Measurements from ENCODE around the gene ATXN7L3.
"Not testable (repeated sequence)": the region's sequence is repeated elsewhere in the genome, so short reads cannot be mapped to it uniquely, and the experiment has no call there.

Gene ATXN7L3

DNA sequence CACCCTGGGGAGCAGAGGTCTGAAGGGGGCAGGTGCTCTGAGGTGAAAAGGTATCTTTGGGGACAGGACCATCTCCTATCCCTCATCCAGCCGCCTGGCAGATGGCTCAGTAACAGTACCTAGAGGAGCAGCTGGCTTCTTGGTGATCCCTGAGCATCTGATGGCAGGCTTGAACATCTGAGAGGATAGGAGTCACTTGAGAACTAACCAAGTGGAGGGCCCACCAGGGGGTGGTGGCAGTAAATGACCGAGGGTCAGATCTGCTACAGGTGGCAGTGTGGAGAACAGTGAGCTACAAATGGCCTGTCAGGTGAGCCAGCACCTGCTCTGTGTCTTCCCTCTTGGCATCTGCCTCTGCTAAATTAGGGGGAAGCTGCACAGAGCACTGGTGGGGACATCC is 44.2 kb downstream of the ATXN7L3 start:
- H3K79me2 ChIP-seq (ENCODE audit: insufficient read depth, low read length), result peaks cover 18% of the 10 kb centered on the region
- DNase-seq (no peak), ATAC-seq (ENCODE audit: insufficient read depth, low read depth) (no peak)
- H2AFZ ChIP-seq (ENCODE audit: low read depth, low read length), result no peak overlapping the region
- no peak overlapping the region for H3K4me2 ChIP-seq (ENCODE audit: insufficient read depth, low read length)
- H4K20me1 ChIP-seq (ENCODE audit: insufficient read depth, low read length), result peaks cover 29% of the 10 kb centered on the region
- no peaks in the 10 kb centered on the region for H3K27me3 ChIP-seq (ENCODE audit: insufficient read depth, low read length, poor library complexity)
- H3K9ac ChIP-seq (ENCODE audit: low read depth, low read length), result no peak overlapping the region
- TF ChIP-seq, protein P1, sequence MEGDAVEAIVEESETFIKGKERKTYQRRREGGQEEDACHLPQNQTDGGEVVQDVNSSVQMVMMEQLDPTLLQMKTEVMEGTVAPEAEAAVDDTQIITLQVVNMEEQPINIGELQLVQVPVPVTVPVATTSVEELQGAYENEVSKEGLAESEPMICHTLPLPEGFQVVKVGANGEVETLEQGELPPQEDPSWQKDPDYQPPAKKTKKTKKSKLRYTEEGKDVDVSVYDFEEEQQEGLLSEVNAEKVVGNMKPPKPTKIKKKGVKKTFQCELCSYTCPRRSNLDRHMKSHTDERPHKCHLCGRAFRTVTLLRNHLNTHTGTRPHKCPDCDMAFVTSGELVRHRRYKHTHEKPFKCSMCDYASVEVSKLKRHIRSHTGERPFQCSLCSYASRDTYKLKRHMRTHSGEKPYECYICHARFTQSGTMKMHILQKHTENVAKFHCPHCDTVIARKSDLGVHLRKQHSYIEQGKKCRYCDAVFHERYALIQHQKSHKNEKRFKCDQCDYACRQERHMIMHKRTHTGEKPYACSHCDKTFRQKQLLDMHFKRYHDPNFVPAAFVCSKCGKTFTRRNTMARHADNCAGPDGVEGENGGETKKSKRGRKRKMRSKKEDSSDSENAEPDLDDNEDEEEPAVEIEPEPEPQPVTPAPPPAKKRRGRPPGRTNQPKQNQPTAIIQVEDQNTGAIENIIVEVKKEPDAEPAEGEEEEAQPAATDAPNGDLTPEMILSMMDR (IDR thresholded peaks at IDR 0.05; ENCODE audit: borderline replicate concordance, extremely low read depth, low read length, poor library complexity, severe bottlenecking), result no peak
- TF ChIP-seq EZH2 (IDR thresholded peaks at IDR 0.05; ENCODE audit: borderline replicate concordance, low read depth, low read length, severe bottlenecking), result no peak
- H3K4me1 ChIP-seq (ENCODE audit: insufficient read depth, low read length), result 0 out of 2 replicates have a peak, but pooled peaks cover 3% of the 10 kb centered on the region
- no peak overlapping the region for H3K4me3 ChIP-seq (ENCODE audit: low read depth in 1 of 2, low read length in 2 of 2)
- H3K36me3 ChIP-seq (ENCODE audit: insufficient read depth, low read length), result peaks cover 68% of the 10 kb centered on the region
- H3K27ac ChIP-seq (ENCODE audit: low read length), result no peak overlapping the region
- H3K9me3 ChIP-seq (ENCODE audit: insufficient read depth, low read length, severe bottlenecking), result no peaks in the 10 kb centered on the region

DNA sequence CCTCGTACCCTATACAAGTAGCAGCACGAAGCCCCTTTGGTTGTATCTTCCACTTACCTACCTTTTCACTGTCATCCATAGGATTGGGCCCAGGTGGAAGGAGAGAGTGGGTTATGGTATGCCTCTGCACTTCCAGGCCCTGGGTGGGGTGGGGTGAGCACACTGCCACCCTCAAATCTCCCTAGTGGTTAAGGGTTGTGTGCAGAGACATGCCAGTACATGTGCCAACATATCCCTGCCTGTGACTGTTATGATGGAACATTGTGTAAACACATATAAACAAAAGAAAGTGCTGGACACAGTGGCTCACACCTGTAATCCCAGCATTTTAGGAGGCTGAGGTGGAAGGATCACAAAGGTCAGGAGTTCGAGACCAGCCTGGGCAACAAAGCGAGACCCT is 46.8 kb downstream of the ATXN7L3 start:
- no peak for DNase-seq
- H2AFZ ChIP-seq (ENCODE audit: low read depth, low read length), result no peak overlapping the region
- no peak overlapping the region for H3K4me3 ChIP-seq (ENCODE audit: low read depth in 1 of 2, low read length in 2 of 2)
- H3K36me3 ChIP-seq (ENCODE audit: insufficient read depth, low read length), result peaks cover 68% of the 10 kb centered on the region
- no peak overlapping the region for H3K9ac ChIP-seq (ENCODE audit: low read depth, low read length)
- ATAC-seq (ENCODE audit: insufficient read depth, low read depth), result no peak
- no peaks in the 10 kb centered on the region for H3K9me3 ChIP-seq (ENCODE audit: insufficient read depth, low read length, severe bottlenecking)
- TF ChIP-seq EZH2 (IDR thresholded peaks at IDR 0.05; ENCODE audit: borderline replicate concordance, low read depth, low read length, severe bottlenecking), result no peak
- TF ChIP-seq, protein P1 (IDR thresholded peaks at IDR 0.05; ENCODE audit: borderline replicate concordance, extremely low read depth, low read length, poor library complexity, severe bottlenecking), result no peak
- peaks cover 43% of the 10 kb centered on the region for H4K20me1 ChIP-seq (ENCODE audit: insufficient read depth, low read length)
- H3K4me2 ChIP-seq (ENCODE audit: insufficient read depth, low read length), result no peak overlapping the region
- no peaks in the 10 kb centered on the region for H3K27me3 ChIP-seq (ENCODE audit: insufficient read depth, low read length, poor library complexity)
- 0 out of 2 replicates have a peak, but pooled peaks cover 3% of the 10 kb centered on the region for H3K4me1 ChIP-seq (ENCODE audit: insufficient read depth, low read length)
- no peak overlapping the region for H3K27ac ChIP-seq (ENCODE audit: low read length)
- H3K79me2 ChIP-seq (ENCODE audit: insufficient read depth, low read length), result peaks cover 29% of the 10 kb centered on the region

DNA sequence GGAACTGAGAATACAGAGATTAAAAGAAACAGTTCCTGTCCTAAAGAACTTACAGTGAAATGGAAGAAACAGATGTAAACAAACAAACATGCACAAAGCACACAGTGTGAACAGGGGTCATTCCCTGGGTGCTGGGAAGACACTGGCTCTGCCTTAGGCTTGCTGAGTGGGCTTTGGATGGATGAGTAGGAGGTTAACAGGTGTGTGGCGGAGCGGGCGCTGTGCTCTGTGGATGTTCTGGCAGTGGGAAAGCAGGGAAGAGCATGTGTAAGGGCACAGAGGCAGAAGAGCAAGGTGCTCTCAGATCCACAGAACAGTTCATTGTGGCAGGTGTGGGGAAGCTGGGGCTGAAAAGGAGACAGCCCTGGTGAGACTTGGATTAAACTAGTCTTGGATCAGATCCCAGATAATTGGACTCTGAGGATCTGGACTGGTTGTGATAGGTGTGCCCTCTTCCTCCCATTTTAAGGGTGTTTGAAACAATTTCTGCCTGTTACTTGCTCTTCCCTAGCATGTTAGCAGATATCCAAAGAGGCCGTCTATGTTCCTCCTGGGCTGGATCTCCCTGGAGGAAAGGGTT is 49.8 kb downstream of the ATXN7L3 start:
- H3K36me3 ChIP-seq (ENCODE audit: insufficient read depth, low read length), result peaks cover 81% of the 10 kb centered on the region
- peaks cover 37% of the 10 kb centered on the region for H4K20me1 ChIP-seq (ENCODE audit: insufficient read depth, low read length)
- no peak for TF ChIP-seq EZH2 (IDR thresholded peaks at IDR 0.05; ENCODE audit: borderline replicate concordance, low read depth, low read length, severe bottlenecking)
- TF ChIP-seq, protein P1 (IDR thresholded peaks at IDR 0.05; ENCODE audit: borderline replicate concordance, extremely low read depth, low read length, poor library complexity, severe bottlenecking), result no peak
- H2AFZ ChIP-seq (ENCODE audit: low read depth, low read length), result no peak overlapping the region
- H3K4me1 ChIP-seq (ENCODE audit: insufficient read depth, low read length), result 0 out of 2 replicates have a peak, but pooled peaks cover 3% of the 10 kb centered on the region
- H3K27ac ChIP-seq (ENCODE audit: low read length), result no peak overlapping the region
- H3K4me2 ChIP-seq (ENCODE audit: insufficient read depth, low read length), result peak overlapping the region; percentile 6; the same call in 1 of the 2 replicates
- peaks cover 36% of the 10 kb centered on the region for H3K79me2 ChIP-seq (ENCODE audit: insufficient read depth, low read length)
- no peak overlapping the region for H3K4me3 ChIP-seq (ENCODE audit: low read depth in 1 of 2, low read length in 2 of 2)
- DNase-seq (no peak), ATAC-seq (ENCODE audit: insufficient read depth, low read depth) (no peak)
- H3K27me3 ChIP-seq (ENCODE audit: insufficient read depth, low read length, poor library complexity), result no peaks in the 10 kb centered on the region
- H3K9ac ChIP-seq (ENCODE audit: low read depth, low read length), result no peak overlapping the region
- H3K9me3 ChIP-seq (ENCODE audit: insufficient read depth, low read length, severe bottlenecking), result no peaks in the 10 kb centered on the region

DNA sequence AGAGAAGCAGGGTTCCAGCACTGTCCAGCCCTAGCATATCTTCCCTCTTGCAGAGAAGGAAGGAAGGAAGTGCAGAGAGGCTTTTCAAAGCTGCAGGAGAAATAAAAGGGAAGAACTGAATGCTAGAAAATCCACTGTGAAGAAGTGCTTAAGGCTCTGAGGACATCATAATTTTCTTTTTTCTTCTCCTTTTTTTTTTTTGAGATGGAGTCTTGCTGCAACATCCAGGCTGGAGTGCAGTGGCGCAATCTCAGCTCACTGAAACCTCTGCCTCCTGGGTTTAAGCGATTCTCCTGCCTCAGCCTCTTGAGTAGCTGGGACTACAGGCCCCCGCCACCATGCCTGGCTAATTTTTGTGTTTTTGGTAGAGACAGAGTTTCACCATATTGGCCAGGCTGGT is 50.6 kb downstream of the ATXN7L3 start:
- not testable (repeated sequence) for H3K9me3 ChIP-seq (ENCODE audit: insufficient read depth, low read length, severe bottlenecking); H3K4me3 ChIP-seq (ENCODE audit: low read depth in 1 of 2, low read length in 2 of 2); ATAC-seq (ENCODE audit: insufficient read depth, low read depth); DNase-seq; H3K27ac ChIP-seq (ENCODE audit: low read length); H3K4me1 ChIP-seq (ENCODE audit: insufficient read depth, low read length); H2AFZ ChIP-seq (ENCODE audit: low read depth, low read length); H3K27me3 ChIP-seq (ENCODE audit: insufficient read depth, low read length, poor library complexity); H3K9ac ChIP-seq (ENCODE audit: low read depth, low read length); H3K4me2 ChIP-seq (ENCODE audit: insufficient read depth, low read length)
- Histone ChIP-seq H3K79me2 (ENCODE audit: insufficient read depth, low read length) (peaks cover 41% of the 10 kb centered on the region), H3K36me3 (ENCODE audit: insufficient read depth, low read length) (peaks cover 74% of the 10 kb centered on the region), H4K20me1 (ENCODE audit: insufficient read depth, low read length) (peaks cover 30% of the 10 kb centered on the region)

All from DND-41 (cell line).